ENCODE results near the gene GGNBP2.
"Not testable (repeated sequence)": the region's sequence is repeated elsewhere in the genome, so short reads cannot be mapped to it uniquely, and the experiment has no call there.

Gene GGNBP2

GRCh38 chr17:36505171-36505570 lies 39.5 kb upstream of the GGNBP2 start:
- 93% methylated on average over 8 of the region's 8 CpGs for WGBS
- peaks cover 100% of the 10 kb centered on the region for H3K36me3 ChIP-seq (ENCODE audit: insufficient read depth, low read length)

GRCh38 chr17:36506249-36506826 lies 38.4 kb upstream of the GGNBP2 start:
- H3K4me1 ChIP-seq (ENCODE audit: insufficient read depth, low read length): no peaks in the 10 kb centered on the region
- H3K4me3 ChIP-seq (ENCODE audit: low read length): no peak overlapping the region
- no peaks in the 10 kb centered on the region for H3K27me3 ChIP-seq (ENCODE audit: insufficient read depth, low read length)
- H3K27ac ChIP-seq (ENCODE audit: low read depth, low read length): no peak overlapping the region
- H3K9me3 ChIP-seq (ENCODE audit: insufficient read depth, low read depth, low read length): no peaks in the 10 kb centered on the region
- peaks cover 100% of the 10 kb centered on the region for H3K36me3 ChIP-seq (ENCODE audit: insufficient read depth, low read length)
- H3K9ac ChIP-seq (ENCODE audit: low read depth, low read length): no peak overlapping the region
- WGBS: 88% methylated on average over 6 of the region's 6 CpGs

More at GRCh38 chr17:36505171-36505570, 39.5 kb upstream of the GGNBP2 start:
- Histone ChIP-seq H3K9ac (ENCODE audit: low read depth, low read length) (no peak overlapping the region), H3K27ac (ENCODE audit: low read depth, low read length) (no peak overlapping the region), H3K9me3 (ENCODE audit: insufficient read depth, low read depth, low read length) (no peaks in the 10 kb centered on the region), H3K4me1 (ENCODE audit: insufficient read depth, low read length) (no peaks in the 10 kb centered on the region), H3K4me3 (ENCODE audit: low read length) (no peak overlapping the region), H3K27me3 (ENCODE audit: insufficient read depth, low read length) (no peaks in the 10 kb centered on the region)

GRCh38 chr17:36506831-36507230 lies 37.9 kb upstream of the GGNBP2 start:
- Histone ChIP-seq H3K36me3 (ENCODE audit: insufficient read depth, low read length) (peaks cover 99% of the 10 kb centered on the region), H3K9ac (ENCODE audit: low read depth, low read length) (no peak overlapping the region), H3K27me3 (ENCODE audit: insufficient read depth, low read length) (no peaks in the 10 kb centered on the region), H3K9me3 (ENCODE audit: insufficient read depth, low read depth, low read length) (no peaks in the 10 kb centered on the region), H3K27ac (ENCODE audit: low read depth, low read length) (no peak overlapping the region), H3K4me1 (ENCODE audit: insufficient read depth, low read length) (no peaks in the 10 kb centered on the region), H3K4me3 (ENCODE audit: low read length) (no peak overlapping the region)
- WGBS: 95% methylated on average over 11 of the region's 11 CpGs

- Histone ChIP-seq H3K27me3 (ENCODE audit: insufficient read depth, low read length) (no peaks in the 10 kb centered on the region), H3K27ac (ENCODE audit: low read depth, low read length) (no peak overlapping the region), H3K4me3 (ENCODE audit: low read length) (no peak overlapping the region), H3K9me3 (ENCODE audit: insufficient read depth, low read depth, low read length) (no peaks in the 10 kb centered on the region), H3K9ac (ENCODE audit: low read depth, low read length) (no peak overlapping the region), H3K4me1 (ENCODE audit: insufficient read depth, low read length) (no peaks in the 10 kb centered on the region), H3K36me3 (ENCODE audit: insufficient read depth, low read length) (peaks cover 95% of the 10 kb centered on the region)
- WGBS: 100% methylated on average over 6 of the region's 6 CpGs
These were observed 37.5 kb upstream of the GGNBP2 start for GRCh38 chr17:36507266-36507665.

- H3K9me3 ChIP-seq (ENCODE audit: insufficient read depth, low read depth, low read length); H3K4me1 ChIP-seq (ENCODE audit: insufficient read depth, low read length); H3K9ac ChIP-seq (ENCODE audit: low read depth, low read length); H3K27me3 ChIP-seq (ENCODE audit: insufficient read depth, low read length); H3K27ac ChIP-seq (ENCODE audit: low read depth, low read length); H3K4me3 ChIP-seq (ENCODE audit: low read length): not testable (repeated sequence)
- peaks cover 95% of the 10 kb centered on the region for H3K36me3 ChIP-seq (ENCODE audit: insufficient read depth, low read length)
- WGBS: 96% methylated on average over 2 of the region's 2 CpGs
These were observed 36.3 kb upstream of the GGNBP2 start for GRCh38 chr17:36508439-36508838.

GRCh38 chr17:36509272-36509985 lies 35.3 kb upstream of the GGNBP2 start:
- H3K4me3 ChIP-seq (ENCODE audit: low read length): no peak overlapping the region
- H3K27ac ChIP-seq (ENCODE audit: low read depth, low read length): no peak overlapping the region
- 94% methylated on average over 9 of the region's 9 CpGs for WGBS
- H3K36me3 ChIP-seq (ENCODE audit: insufficient read depth, low read length): peaks cover 95% of the 10 kb centered on the region
- no peaks in the 10 kb centered on the region for H3K4me1 ChIP-seq (ENCODE audit: insufficient read depth, low read length)
- no peak overlapping the region for H3K9ac ChIP-seq (ENCODE audit: low read depth, low read length)
- no peaks in the 10 kb centered on the region for H3K9me3 ChIP-seq (ENCODE audit: insufficient read depth, low read depth, low read length)
- H3K27me3 ChIP-seq (ENCODE audit: insufficient read depth, low read length): no peaks in the 10 kb centered on the region

GRCh38 chr17:36510636-36511035 lies 34.1 kb upstream of the GGNBP2 start:
- Histone ChIP-seq H3K27ac (ENCODE audit: low read depth, low read length) (no peak overlapping the region), H3K4me1 (ENCODE audit: insufficient read depth, low read length) (no peaks in the 10 kb centered on the region)
- 90% methylated on average over 14 of the region's 14 CpGs for WGBS

GRCh38 chr17:36511216-36511615 lies 33.5 kb upstream of the GGNBP2 start:
- Histone ChIP-seq H3K9me3 (ENCODE audit: insufficient read depth, low read depth, low read length) (no peaks in the 10 kb centered on the region), H3K9ac (ENCODE audit: low read depth, low read length) (no peak overlapping the region), H3K4me3 (ENCODE audit: low read length) (no peak overlapping the region), H3K27ac (ENCODE audit: low read depth, low read length) (no peak overlapping the region), H3K36me3 (ENCODE audit: insufficient read depth, low read length) (peaks cover 95% of the 10 kb centered on the region), H3K4me1 (ENCODE audit: insufficient read depth, low read length) (no peaks in the 10 kb centered on the region), H3K27me3 (ENCODE audit: insufficient read depth, low read length) (no peaks in the 10 kb centered on the region)
- WGBS: 97% methylated on average over 6 of the region's 6 CpGs

More at GRCh38 chr17:36510636-36511035, 34.1 kb upstream of the GGNBP2 start:
- Histone ChIP-seq H3K9me3 (ENCODE audit: insufficient read depth, low read depth, low read length) (no peaks in the 10 kb centered on the region), H3K27me3 (ENCODE audit: insufficient read depth, low read length) (no peaks in the 10 kb centered on the region), H3K4me3 (ENCODE audit: low read length) (no peak overlapping the region), H3K9ac (ENCODE audit: low read depth, low read length) (no peak overlapping the region), H3K36me3 (ENCODE audit: insufficient read depth, low read length) (peaks cover 95% of the 10 kb centered on the region)

GRCh38 chr17:36512641-36513040 lies 32.1 kb upstream of the GGNBP2 start:
- Histone ChIP-seq H3K4me3 (ENCODE audit: low read length) (no peak overlapping the region), H3K27me3 (ENCODE audit: insufficient read depth, low read length) (no peaks in the 10 kb centered on the region), H3K4me1 (ENCODE audit: insufficient read depth, low read length) (no peaks in the 10 kb centered on the region), H3K36me3 (ENCODE audit: insufficient read depth, low read length) (peaks cover 93% of the 10 kb centered on the region), H3K27ac (ENCODE audit: low read depth, low read length) (no peak overlapping the region), H3K9me3 (ENCODE audit: insufficient read depth, low read depth, low read length) (no peaks in the 10 kb centered on the region), H3K9ac (ENCODE audit: low read depth, low read length) (no peak overlapping the region)
- 94% methylated on average over 4 of the region's 5 CpGs for WGBS

GRCh38 chr17:36514856-36515255 lies 29.9 kb upstream of the GGNBP2 start:
- Histone ChIP-seq H3K9me3 (ENCODE audit: insufficient read depth, low read depth, low read length) (no peaks in the 10 kb centered on the region), H3K27me3 (ENCODE audit: insufficient read depth, low read length) (no peaks in the 10 kb centered on the region), H3K9ac (ENCODE audit: low read depth, low read length) (no peak overlapping the region), H3K36me3 (ENCODE audit: insufficient read depth, low read length) (peaks cover 92% of the 10 kb centered on the region), H3K4me3 (ENCODE audit: low read length) (no peak overlapping the region), H3K4me1 (ENCODE audit: insufficient read depth, low read length) (no peaks in the 10 kb centered on the region), H3K27ac (ENCODE audit: low read depth, low read length) (no peak overlapping the region)
- WGBS: 96% methylated on average over 3 of the region's 3 CpGs

- Histone ChIP-seq H3K36me3 (ENCODE audit: insufficient read depth, low read length) (peaks cover 92% of the 10 kb centered on the region), H3K9me3 (ENCODE audit: insufficient read depth, low read depth, low read length) (no peaks in the 10 kb centered on the region), H3K4me1 (ENCODE audit: insufficient read depth, low read length) (no peaks in the 10 kb centered on the region), H3K9ac (ENCODE audit: low read depth, low read length) (no peak overlapping the region), H3K27me3 (ENCODE audit: insufficient read depth, low read length) (no peaks in the 10 kb centered on the region), H3K27ac (ENCODE audit: low read depth, low read length) (no peak overlapping the region), H3K4me3 (ENCODE audit: low read length) (no peak overlapping the region)
- WGBS: 91% methylated on average over 3 of the region's 4 CpGs
These were observed 28.9 kb upstream of the GGNBP2 start for GRCh38 chr17:36515837-36516236.
